Panc1 (cell line): Measurements from ENCODE around the gene ELL2. TPM values are rescaled to one million over a fixed set of nuclear protein-coding genes. Genes with fewer than 3 reads are reported as not detected.

Experiments
- ATAC-seq: fragments of 200-7000 bp; cut with Tn5 transposase; 2 replicates; pipeline ENCODE4 v1.9.1; 2020; ENCODE audit warnings: mild to moderate bottlenecking, moderate library complexity
- BruUV-seq: library from RNA; stranded (reverse); fragments of 400-500 nt; replicated peaks from 2 replicates; lab custom pipeline; 2021; lab: Mats Ljungman, UMichigan
- CTCF ChIA-PET: fragments of 300-600 bp; sonication (Branson Sonifier 250); formaldehyde crosslinking; loops from one replicate; lab custom pipeline; 2022; ENCODE audit warnings: antibody characterized with exemption; lab: Charles Lee
- POLR2A ChIA-PET: fragments of 300-600 bp; sonication (Branson Sonifier 250); formaldehyde crosslinking; loops from one replicate; lab custom pipeline; 2022; ENCODE audit warnings: antibody characterized with exemption; lab: Charles Lee
- DNase-seq: peaks from one replicate; pipeline ENCODE4 v3.0.0-alpha.2; 2010; ENCODE audit warnings: low read depth, low spot score
- H3K27ac ChIP-seq: 2 replicates; pipeline ENCODE4 v1.5.1; 2011; ENCODE audit warnings: mild to moderate bottlenecking, low read length, inconsistent platforms
- H3K27me3 ChIP-seq: fragments of 200-500 bp; sonication (Bioruptor generic); 2 replicates; pipeline ENCODE4 v1.6.0; 2014; ENCODE audit warnings: low read length, inconsistent platforms; ENCODE audit not compliant: control insufficient read depth, insufficient read depth
- H3K36me3 ChIP-seq: fragments of 200-500 bp; sonication (Bioruptor generic); 2 replicates; pipeline ENCODE4 v1.5.1; 2014; ENCODE audit warnings: inconsistent platforms, mild to moderate bottlenecking, low read length, moderate library complexity; ENCODE audit not compliant: control insufficient read depth, insufficient read depth
- H3K4me1 ChIP-seq: 2 replicates; pipeline ENCODE4 v1.5.1; 2011; ENCODE audit warnings: inconsistent platforms, mild to moderate bottlenecking, low read length, moderate library complexity; ENCODE audit not compliant: control insufficient read depth, insufficient read depth
- H3K4me3 ChIP-seq, 2 experiments: 2 replicates each; pipeline ENCODE4 v1.5.1; 2011 to 2012; ENCODE audit warnings: low read depth in 2 of 2, low read length in 2 of 2, mild to moderate bottlenecking in 2 of 2, inconsistent platforms in 1 of 2, moderate library complexity in 1 of 2
- H3K9me3 ChIP-seq: fragments of 200-500 bp; sonication (Bioruptor generic); 2 replicates; pipeline ENCODE4 v1.5.1; 2014; ENCODE audit warnings: low read depth, mild to moderate bottlenecking, inconsistent platforms, low read length, moderate library complexity; ENCODE audit not compliant: control insufficient read depth, insufficient read depth
- CTCF ChIP-seq: fragments of 450-650 bp; IDR thresholded peaks from 2 replicates; pipeline ENCODE4 v1.5.1; 2017; ENCODE audit warnings: mild to moderate bottlenecking
- POLR2AphosphoS5 ChIP-seq: IDR thresholded peaks from 2 replicates; pipeline ENCODE4 v1.6.1; 2012; ENCODE audit warnings: mild to moderate bottlenecking, low read depth, low read length, moderate library complexity
- REST ChIP-seq, 2 experiments: IDR thresholded peaks; 2 replicates each; pipeline ENCODE4 v1.6.1; 2011 to 2012; ENCODE audit warnings: low read depth in 2 of 2, control low read depth in 1 of 2, low read length in 1 of 2, mild to moderate bottlenecking in 1 of 2, moderate library complexity in 1 of 2; ENCODE audit not compliant: insufficient read depth in 1 of 2
- SIN3A ChIP-seq: IDR thresholded peaks from 2 replicates; pipeline ENCODE4 v1.6.1; 2012; ENCODE audit warnings: low read depth, mild to moderate bottlenecking, low read length, moderate library complexity, borderline replicate concordance; ENCODE audit not compliant: insufficient read depth
- TCF7L2 ChIP-seq: IDR thresholded peaks from 2 replicates; pipeline ENCODE4 v1.6.1; 2011; ENCODE audit warnings: mild to moderate bottlenecking, low read depth, low read length, inconsistent platforms
- in situ Hi-C: cut with HindIII; loops from 2 replicates; pipeline ENCODE4 v1.10.0; 2016; ENCODE audit warnings: low sequenced_read_pairs, low pct_unique_long_range_greater_than_20kb
- intact Hi-C: fragments of 100-400 bp; cut with micrococcal nuclease; formaldehyde crosslinking; loops from one replicate; pipeline ENCODE4 v1.10.0; 2022; ENCODE audit not compliant: unreplicated experiment
- total RNA-seq: library from RNA; stranded (reverse); gene quantifications from one replicate; pipeline ENCODE4 v1.2.1, GENCODE V29; 2021; ENCODE audit not compliant: unreplicated experiment

Gene ELL2
- total RNA-seq, 1 experiment from 2014 or later = 68.5 TPM

- BruUV-seq = no TSS peak
- Histone ChIP-seq H3K36me3 (peaks cover 10% of the 10 kb centered on the region; the same call in 1 of the 2 replicates), H3K9me3 (no peaks in the 10 kb centered on the region), H3K4me1 (no peaks in the 10 kb centered on the region), H3K27ac (no peak overlapping the region), H3K4me3 (no peak overlapping the region), H3K27me3 (no peaks in the 10 kb centered on the region)
- ChIA-PET POLR2A (no interaction called here), CTCF (no interaction called here)
- no peak for TF ChIP-seq TCF7L2
- no peak for TF ChIP-seq CTCF
- TF ChIP-seq SIN3A = no peak
- no peak for TF ChIP-seq POLR2AphosphoS5
- no peak for TF ChIP-seq REST (IDR thresholded peaks at IDR 0.05; ENCODE audit: insufficient read depth in 1 of 2, low read depth in 2 of 2, low read length in 1 of 2)
- intact Hi-C loops (no loop called here), in situ Hi-C loops (no loop called here)
- no peak for DNase-seq
- ATAC-seq = no peak
Measured at GRCh38 chr5:95900383-95900958, 61.2 kb downstream of the ELL2 start.

GRCh38 chr5:95899829-95900228 lies 61.8 kb downstream of the ELL2 start:
- H3K4me1 ChIP-seq = no peaks in the 10 kb centered on the region
- intact Hi-C loops = no loop called here
- H3K27ac ChIP-seq = no peak overlapping the region
- no peaks in the 10 kb centered on the region for H3K9me3 ChIP-seq
- in situ Hi-C loops = no loop called here
- TF ChIP-seq POLR2AphosphoS5 (no peak), CTCF (no peak), TCF7L2 (no peak), REST (IDR thresholded peaks at IDR 0.05; ENCODE audit: insufficient read depth in 1 of 2, low read depth in 2 of 2, low read length in 1 of 2) (no peak), SIN3A (no peak)
- no TSS peak for BruUV-seq
- ChIA-PET POLR2A (no interaction called here), CTCF (no interaction called here)
- no peaks in the 10 kb centered on the region for H3K27me3 ChIP-seq
- ATAC-seq (no peak), DNase-seq (no peak)
- H3K4me3 ChIP-seq = no peak overlapping the region
- H3K36me3 ChIP-seq = peaks cover 14% of the 10 kb centered on the region; the same call in 1 of the 2 replicates
